Activated T-helper 1 cell treated with anti-CD3 and anti-CD28 coated beads, Interleukin-2, amount 50 U/mL, for 16 hours (primary cell): ENCODE measurements around the gene INPP5D.
"Not testable (repeated sequence)": the region's sequence is repeated elsewhere in the genome, so short reads cannot be mapped to it uniquely, and the experiment has no call there.

ENCODE experiments used
- DNase-seq, 2 donors: peaks; one replicate each; pipeline ENCODE4 v3.0.0-alpha.2; 2020; ENCODE audit warnings: low read depth in 1 of 2, low spot score in 1 of 2

Gene INPP5D

DNA sequence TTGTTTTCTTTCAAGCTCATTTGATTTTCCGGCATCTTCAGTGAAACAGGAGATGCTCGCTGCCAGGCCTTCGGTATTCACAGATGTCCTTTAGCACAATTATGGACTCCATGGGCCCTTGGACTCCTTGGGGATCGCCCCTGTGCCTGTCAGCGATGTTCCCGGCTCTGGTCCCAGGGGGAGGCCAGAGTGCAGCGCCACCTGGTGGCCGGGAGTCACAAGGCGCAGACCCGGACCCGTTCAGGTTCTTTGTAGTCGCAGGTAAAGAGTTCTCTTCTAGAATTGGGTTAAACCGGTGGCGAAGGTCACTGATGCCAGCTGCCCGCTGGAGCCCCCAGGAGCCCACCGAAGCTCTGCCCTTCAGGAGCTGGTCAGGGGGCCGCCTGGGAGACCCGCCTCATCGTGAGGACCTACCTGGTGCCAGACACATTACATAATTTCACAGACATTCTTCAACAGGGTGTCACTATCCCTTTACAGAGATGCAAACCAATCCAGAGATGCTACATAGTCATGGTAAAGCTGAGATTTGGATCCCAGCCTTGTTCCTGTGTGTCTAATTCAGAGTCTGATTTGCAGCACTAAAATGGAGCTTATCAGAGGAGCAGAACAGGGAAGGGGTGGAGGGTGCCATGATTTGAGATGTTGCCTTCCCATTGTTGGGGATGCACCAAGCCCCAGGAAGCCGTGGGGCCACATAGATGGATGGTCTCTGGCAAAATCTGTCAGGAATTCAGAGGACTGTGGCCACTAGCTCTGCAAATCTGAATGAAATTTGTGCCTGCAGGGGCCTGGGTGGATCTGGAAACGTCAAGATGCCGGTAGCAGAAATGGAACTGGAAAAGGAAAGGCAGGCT is 6.0 kb upstream of the INPP5D start:
- DNase-seq, result peak; percentile 56 to 64

DNA sequence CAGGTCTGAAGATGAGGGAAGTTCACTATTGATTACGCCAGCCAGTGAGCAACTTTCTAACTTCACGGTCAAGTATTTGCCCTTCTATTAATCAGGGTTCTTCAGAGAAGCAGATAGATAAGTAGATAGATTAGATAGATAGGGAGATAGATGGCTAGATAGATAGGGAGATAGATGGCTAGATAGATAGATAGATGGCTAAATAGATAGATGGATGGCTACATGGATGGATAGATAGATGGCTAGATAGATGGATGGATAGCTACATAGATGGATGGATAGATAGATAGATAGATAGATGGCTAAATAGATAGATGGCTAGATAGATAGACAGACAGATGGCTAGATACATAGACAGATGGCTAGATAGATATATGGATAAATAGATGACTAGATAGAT is 4.8 kb upstream of the INPP5D start:
- DNase-seq, result no peak

DNA sequence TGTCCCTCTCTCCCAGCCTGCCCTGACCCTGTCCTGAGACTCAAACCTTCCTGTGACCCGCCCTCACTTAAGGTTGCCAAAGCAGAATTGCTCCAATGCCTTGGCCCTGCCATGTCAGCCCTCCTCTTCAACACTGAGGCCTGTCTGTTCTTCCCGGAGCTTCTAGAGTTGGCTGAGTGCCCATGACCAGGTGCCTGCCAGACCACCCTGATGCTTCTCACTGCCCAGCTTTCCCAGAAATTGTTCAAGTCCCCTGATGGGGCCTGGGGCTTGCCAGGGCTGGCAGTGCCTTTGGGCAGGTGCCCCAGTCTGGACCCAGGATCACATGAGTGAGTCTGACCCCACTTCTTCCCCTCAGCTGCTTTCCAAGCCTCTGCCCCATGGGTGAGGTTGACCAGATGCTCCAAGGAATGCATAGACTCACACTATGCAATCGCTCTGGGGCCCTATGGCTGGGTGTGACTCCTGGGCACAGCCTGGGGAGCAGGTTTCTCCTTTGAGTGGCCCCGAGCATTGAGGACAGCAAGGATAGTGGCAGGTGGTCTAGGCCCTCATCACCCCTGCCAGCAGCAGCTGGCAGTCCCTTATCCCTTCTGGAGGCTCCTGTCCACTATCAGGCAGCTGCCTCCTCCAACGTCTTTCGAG is 3.1 kb upstream of the INPP5D start:
- DNase-seq, result no peak

DNA sequence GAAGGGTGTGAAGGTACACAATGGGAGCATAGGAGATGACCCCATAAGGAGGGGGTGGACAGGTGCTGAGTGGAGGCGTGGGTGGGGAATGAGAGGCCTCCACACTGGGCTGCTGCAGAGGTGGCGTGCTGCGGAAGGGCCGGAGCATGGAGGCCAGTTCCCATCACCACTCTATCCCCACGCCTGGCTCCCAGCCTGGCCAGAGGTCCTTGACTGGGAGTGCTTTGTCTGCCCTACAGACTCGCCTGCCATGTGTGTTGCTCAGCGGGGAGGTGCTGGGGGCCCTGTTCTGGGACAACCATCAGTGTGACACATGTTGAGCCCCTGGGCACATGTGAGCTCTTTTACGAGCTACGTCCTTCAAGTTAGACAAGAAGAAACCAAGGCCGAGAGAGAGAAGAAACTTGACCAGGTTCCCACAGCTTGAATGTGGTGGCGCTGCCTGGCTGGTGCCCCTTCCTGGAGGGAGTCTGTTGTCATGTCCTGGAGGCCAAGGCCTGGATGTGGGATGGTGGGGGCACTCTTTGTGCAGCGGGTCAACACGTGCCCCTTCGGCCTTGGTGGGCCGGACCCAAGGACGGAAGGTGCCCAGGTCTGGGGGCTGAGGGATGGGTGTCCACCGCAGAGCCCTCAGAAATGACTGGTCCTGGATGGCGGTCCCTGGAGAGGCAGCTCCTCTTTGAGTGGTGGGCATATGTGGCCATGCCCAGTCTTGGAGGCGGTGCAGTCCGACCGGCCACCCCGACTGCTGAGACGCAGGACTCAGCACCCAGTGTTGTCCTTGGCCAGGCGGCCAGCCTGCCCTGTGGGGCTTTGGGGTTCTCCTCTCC is 1.2 kb upstream of the INPP5D start:
- DNase-seq, result no peak

DNA sequence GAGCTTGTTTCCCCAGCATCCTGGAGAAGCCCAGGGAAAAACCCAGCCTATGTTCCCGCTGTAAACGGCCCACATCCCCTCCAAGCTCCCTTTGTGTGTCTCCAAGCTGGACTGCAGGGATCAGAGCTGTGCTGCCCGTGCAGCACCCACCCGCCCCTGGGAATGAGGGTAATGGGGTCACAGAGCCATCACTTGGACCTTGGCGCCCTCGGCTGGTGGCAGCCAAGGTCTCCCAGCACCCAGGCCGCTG is 670 bp upstream of the INPP5D start:
- DNase-seq, result no peak

DNA sequence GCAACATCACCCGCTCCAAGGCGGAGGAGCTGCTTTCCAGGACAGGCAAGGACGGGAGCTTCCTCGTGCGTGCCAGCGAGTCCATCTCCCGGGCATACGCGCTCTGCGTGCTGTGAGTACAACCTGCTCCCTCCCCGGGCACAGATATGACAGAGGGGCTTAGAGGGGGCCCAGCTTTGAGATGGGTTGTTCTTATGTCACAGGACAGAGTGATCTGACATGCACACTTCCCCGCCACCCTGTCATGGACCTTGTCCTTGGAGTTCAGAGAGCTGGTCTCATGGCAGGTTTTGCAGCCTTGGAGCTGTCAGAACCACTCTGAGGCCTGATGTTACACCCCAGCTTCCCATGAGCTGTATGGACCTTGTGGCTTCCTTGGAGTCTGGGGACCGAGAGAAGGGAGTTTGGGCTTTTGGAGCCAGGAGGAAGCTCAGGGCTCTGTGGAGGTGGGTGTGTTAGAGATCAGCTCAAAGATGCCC is 398 bp downstream of the INPP5D start:
- no peak for DNase-seq

DNA sequence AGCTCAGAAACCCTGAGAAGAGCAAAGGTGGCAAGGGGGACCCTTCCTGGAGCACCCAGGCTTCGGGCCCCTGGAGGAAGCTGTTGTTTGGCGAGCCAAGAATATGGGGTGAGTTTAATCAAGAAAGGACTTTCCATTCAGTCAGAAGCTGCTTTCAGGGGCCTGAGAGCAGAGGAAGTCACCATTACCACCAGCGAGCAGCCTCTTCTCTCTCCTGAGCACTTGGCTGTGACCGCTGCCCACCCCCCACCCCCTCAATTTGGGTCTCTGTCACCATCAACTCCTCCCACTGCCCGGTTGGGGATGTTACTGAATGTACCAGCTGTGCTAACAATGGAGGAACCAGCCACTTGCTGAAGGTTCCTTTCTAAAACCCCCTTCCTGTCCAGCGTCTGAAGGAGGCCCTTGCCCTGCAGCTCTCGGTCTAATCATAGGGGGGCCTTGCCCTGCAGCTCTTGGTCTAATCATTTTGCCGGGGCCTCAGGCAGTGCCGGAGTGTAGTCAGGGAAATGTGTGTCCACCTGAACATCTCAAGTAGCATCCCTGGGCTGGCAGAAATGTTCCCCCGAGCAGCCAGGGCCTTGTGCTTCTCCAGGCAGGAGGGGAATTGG is 943 bp downstream of the INPP5D start:
- DNase-seq, result no peak

DNA sequence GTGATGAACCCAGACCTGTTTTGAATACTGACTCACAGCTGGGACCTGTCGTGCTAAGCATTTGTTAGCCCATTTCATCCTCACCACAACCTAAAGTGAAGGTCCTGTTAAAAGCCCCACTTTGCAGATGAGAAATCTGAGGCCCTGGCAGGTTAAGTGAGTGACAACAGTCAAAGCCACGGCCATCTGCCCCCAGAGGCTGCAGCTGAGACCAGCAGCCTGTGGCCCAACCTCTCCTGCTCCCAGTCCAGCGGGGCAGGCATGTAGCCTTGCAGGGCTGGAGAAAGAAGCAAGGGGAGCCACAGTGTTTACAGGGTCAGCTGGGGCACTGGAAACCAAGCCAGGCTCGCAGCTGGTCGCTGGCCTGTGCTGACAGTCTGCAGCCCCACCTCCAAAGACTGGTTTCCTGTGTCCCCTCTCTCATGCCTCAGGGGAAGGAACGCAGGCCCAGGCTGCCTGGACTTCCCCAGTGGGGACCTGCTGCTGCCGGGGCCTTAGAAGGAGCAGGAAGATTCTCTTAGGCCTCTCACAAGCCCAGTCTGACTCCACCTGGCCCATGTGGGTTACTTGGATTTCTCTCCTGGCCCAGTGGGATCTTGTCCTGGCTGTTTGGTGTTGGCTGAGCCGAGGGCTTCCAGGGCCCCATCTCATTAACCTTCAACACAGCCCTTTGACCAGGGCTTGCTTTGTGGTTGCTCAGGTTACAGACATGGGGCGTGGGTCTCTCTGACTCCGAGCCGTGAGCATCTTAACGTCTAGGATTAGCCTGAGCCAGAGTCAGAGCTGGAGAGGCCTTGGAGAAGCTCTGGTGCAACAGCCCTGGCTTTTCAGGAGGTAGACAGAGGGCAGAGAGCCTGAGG is 1.7 kb downstream of the INPP5D start:
- DNase-seq, result no peak

DNA sequence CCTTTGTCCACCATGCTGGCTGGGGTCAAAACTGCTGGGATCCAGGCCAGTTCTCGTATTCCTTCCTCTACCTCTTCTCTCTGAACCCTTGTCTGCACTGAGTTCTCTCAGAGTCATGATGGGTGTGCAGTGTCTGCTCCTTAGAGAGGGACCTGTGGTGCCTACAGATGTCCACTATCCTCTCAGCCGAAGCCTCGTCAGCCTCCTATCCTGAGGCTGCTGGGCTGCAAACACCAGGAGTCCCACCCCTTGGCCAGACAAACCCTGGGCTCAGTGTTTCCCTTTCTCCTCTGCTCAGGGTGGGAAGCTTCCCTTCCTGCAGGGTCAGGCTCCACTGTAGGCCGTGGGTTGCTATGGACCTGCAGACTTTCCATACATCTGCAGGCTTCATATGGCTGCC is 2.3 kb downstream of the INPP5D start:
- DNase-seq, result no peak

DNA sequence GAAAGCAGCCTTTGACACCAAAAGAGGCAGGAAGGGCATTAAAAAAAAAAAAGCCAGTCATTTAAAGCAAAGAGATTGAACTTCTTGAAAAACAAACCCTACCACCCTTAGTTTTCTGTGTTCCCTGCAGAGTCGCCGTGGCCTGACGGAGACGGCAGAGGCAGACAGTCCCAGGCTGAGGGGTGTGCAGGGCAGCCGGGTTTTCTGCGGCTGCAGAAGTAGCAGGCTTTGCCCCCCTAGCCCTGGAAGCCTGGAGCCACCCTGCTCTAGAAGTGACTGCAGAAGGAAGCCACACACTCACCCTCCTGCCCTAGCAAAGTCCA is 2.8 kb downstream of the INPP5D start:
- DNase-seq, result no peak

DNA sequence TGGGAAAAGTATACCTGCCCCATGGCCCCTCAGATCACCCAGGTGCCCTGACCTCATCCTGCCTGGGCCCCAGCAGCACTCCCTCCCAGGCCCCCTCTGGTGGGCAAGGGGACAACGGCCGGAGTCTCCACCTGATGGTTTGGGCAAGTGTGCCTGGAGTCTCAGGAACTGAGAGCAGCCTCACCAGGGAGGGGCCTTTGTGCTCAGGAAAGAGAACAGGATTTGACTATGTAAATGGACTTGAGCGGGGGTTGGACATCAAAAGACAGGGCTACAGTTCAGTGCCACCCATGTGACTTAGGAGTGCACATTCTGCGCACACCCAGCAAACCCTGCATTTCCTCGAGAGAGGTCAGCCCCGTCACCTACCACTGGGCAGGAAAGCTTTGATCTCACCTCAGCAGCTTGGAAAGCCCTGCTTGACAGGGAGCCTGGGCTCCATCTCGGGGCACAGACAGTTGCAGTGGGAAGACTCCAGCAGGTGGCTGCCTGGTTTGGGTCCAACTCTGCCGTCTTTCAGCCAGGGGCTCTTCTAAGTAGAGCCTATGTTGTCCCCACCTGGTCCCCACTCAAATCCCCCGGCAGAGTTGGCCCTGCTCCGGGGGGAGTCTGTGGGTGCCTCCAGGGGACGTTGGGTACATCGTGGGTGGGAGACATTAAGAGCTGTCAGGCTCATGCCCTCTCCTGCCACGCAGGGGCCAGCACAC is 3.3 kb downstream of the INPP5D start:
- DNase-seq, result no peak

DNA sequence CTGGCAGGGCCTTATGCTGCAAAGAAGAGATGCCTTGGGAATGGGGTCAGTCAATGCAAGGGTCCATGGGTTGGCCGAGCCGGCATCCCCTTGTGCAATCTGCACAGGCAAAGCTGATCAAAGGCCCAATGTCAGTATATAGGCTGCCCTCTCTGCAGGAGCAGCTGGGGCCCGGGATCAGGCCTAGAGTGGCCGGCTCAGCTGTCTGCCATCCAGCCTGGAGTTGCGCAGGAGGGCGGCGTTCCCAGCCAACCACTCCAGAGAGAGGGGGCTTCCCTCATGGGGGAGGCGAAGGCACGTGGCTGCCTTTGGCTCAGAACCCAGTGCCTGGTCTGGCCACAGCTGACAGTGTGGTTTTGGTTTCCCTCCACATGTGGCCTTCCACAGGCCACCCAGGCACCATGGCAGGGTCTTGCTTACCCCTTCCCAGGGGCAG is 3.9 kb downstream of the INPP5D start:
- DNase-seq, result no peak

DNA sequence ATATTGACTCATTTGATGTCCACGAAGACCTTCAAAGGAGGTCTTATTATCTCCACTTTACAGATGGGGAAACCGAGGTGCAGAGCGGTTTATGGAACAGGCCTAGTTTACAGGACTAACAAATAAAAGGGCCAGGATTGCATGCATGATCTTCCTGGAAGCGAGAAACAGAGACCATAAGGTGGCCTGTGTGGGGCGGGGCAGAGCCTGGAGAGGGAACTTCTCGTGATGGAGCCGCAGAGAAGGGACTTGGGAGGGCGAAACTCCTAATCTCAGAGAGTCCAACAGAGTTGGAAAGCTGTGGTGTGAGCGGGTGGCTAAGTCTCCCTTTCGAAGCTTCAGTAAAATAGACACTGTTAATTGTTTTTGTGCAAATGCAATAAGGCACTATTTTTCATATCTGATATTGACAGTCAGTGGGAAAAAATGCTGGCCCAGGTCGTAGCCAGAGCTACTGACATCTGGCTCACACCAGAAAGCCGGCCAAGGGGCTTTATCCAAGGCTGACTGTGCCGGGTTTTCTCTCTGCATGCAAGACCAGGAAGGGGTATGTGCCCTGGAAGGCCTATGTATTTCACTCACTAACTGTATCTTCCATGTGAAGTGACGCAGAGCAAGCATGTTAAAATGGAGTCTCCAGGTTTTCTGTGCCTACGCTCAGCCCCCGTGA is 4.5 kb downstream of the INPP5D start:
- no peak for DNase-seq

DNA sequence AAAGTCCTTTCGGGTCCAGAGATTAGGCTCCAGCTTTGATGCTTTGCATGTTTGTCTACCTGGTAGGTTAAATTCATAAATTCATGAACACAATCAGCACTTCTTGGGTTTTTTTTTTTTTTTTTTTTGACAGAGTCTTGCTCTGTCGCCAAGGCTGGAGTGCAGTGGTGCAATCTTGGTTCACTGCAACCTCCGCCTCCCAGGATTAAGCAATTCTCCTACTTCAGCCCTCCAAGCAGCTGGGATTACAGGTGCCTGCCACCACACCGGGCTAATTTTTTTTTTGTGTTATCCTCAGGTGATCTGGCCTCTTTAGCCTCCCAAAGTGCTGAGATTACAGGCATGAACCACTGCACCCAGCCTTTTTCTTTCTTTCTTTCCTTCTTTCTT is 5.1 kb downstream of the INPP5D start:
- DNase-seq, result not testable (repeated sequence)

DNA sequence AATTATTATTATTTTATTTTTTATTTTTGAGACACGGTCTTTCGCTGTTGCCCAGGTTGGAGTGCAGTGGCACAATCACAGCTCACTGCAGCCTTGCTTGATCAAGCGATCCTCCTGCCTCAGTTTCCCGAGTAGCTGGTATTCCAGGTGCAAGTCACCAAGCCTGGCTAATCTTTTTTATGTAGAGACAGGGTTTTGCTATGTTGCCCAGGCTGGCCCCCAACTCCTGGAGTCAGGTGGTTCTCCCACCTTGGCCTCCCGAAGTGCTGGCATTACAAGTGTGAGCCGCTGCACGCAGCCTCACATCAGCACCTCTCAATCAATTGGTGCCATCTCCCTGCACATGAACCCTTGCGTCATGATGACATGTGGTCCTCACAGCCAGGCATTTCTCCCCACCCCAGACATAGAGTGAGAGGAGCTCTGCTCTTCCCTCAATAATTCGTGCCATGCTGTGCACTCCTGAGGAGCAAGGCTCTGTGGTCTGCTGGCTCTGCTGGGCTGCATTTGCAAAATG is 5.9 kb downstream of the INPP5D start:
- DNase-seq, result no peak

DNA sequence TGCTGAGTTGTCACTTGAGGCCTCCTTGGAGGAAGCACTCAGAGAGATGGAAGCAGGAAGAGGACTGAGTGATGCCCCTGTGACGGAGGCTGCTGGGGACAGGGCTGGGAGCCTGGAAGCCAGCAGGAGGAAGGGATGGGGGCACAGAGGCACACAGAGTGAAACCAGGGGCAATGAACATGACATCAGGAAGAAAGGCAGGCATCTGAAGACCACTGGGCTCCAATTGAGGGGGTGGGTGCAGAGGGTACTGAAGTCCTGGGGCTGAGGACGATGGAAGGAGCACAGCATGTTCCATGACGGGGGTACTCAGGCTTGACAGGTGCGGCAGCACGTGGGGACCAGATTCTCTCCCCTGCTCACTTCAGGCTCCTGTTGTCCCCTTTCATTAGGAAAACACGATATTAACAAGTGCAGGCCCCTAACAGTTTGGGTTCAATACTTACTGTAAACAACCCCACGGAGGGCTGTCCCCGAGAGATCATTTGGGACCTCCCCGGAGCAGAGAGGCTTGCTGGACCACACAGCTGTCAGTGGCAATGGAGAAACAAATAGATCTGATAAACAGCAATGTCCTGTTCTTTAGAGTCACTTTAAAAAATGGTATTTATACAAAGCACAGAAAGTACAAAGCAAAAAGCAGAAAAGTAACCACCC is 8.7 kb downstream of the INPP5D start:
- DNase-seq, result no peak

DNA sequence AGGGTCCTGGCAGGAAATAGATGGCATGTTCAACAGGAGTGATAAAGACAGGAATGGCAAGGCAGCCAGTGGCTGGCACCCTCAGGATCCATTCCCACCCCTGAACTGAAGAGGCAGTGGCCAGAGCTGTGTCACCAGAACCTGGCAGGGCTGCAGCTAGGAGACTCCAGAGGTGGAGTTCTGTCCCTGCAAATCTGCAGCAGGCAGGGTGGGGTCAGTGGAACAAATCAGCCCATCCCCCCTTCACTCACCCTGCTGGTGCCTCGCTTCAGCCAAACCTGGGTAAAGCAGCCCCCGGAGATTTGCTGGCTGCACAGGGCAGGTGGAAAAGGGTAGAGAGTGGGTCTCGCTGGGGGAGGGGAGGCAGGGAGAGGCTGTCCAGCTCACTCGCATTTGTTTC is 12.7 kb downstream of the INPP5D start:
- no peak for DNase-seq

DNA sequence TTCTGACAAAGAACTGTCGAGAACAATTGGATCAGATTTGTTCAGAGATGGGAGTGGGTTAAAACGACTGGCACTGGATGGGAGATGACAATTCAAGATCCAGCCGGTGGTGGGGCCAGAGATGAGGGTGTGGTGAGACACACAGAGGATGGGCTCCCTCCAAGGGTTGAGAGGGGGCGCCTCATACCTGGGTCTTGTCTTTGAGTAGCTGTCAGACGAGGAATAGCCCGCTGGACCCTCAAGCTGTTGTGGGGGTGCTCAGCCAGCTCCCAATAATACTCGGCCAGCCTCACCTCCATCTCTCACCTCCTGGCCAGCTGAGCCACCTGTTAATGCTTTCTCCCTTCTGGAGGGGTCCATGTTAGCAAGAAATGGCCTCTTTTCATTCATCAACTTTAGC is 14.0 kb downstream of the INPP5D start:
- DNase-seq, result no peak
